LNCAP (cell line): ENCODE results near the gene CBL.

Experiments
- CTCF ChIP-seq: fragments of 450-650 bp; IDR thresholded peaks from 2 replicates; pipeline ENCODE4 v1.5.1; 2017; ENCODE audit warnings: mild to moderate bottlenecking

Gene CBL

GRCh38 chr11:119258180-119258579 is 52.0 kb downstream of the CBL start:
- TF ChIP-seq CTCF, result no peak

GRCh38 chr11:119258983-119259382 is 52.8 kb downstream of the CBL start:
- TF ChIP-seq CTCF, result no peak

DNA sequence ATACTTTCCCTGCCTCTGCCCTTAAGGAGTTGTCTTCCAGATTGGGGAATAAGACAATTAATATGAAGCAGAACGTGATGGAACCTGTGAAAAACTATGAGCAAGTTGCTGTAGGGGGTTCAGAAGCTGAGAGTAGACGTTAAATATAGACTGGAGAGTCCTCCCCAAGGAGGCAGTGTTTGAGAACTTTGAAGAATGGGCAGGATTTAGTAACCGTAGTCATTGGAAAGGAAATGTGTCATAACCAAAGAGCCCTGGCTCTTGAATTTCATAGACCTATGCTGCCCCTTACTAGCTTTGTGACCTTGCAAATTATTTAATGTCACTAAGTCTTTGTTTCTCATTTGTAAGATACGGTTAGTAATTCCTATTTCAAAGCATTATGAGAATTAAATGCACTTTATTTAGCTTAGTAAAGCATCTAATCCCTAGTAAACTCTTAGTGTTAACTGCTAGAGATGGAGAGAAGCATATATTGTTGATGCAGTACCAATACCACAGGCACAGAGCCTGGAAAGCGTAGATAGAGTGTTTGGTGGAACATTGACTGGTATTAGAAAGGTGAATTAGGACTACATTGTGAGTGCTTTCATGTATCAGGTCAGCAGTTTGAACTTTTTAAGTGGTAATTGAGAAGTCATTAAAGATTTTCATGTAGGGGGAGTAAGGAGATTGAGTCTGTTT is 56.7 kb downstream of the CBL start:
- TF ChIP-seq CTCF, result no peak

GRCh38 chr11:119263352-119263940 is 57.3 kb downstream of the CBL start:
- no peak for TF ChIP-seq CTCF

- TF ChIP-seq CTCF, result no peak
Measured at GRCh38 chr11:119266063-119266462, 59.9 kb downstream of the CBL start.

DNA sequence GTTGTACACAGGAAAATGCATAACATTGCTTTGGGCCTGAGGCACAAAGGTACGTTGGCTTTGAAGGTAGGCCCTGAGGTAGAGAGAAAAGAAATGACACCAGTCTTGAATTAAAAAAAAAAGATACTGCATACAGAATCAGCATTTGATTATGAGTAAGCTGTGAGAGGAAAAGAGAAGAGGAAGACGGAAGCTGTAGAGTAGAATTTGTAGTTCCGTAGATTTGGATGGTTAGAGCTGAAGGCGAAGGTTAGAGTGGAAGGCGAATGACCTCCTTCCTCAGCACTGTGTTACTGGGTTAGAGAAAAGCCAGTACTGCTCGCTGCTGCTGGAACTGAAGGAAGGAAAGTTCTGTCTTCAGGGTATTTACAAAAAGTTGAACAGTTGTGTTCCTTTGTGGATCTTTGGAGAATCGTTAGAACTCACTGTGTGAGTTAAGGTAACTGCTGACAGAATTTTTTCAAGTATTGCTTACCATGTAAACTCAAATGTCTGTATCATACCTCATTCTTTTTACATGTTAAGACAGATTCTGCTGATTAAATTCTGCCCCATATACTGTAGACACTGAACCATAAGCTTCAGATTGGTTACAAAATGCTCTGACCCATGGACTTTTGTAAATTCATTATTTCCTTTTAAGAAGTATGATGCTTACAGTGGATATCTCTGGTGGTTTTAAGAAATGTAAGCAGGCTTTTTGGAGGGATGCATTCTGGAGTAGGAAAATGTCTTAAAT is 60.5 kb downstream of the CBL start:
- no peak for TF ChIP-seq CTCF

- no peak for TF ChIP-seq CTCF
Measured at GRCh38 chr11:119267645-119268044, 61.5 kb downstream of the CBL start.
